Measurements from ENCODE around the gene SPINT1. TPM values are rescaled to one million over a fixed set of nuclear protein-coding genes. Genes with fewer than 3 reads are reported as not detected.

The SPINT1 gene
- total RNA-seq, 2 donors from 2014 or later, result 280 to 330 TPM

- TF ChIP-seq, protein P1, sequence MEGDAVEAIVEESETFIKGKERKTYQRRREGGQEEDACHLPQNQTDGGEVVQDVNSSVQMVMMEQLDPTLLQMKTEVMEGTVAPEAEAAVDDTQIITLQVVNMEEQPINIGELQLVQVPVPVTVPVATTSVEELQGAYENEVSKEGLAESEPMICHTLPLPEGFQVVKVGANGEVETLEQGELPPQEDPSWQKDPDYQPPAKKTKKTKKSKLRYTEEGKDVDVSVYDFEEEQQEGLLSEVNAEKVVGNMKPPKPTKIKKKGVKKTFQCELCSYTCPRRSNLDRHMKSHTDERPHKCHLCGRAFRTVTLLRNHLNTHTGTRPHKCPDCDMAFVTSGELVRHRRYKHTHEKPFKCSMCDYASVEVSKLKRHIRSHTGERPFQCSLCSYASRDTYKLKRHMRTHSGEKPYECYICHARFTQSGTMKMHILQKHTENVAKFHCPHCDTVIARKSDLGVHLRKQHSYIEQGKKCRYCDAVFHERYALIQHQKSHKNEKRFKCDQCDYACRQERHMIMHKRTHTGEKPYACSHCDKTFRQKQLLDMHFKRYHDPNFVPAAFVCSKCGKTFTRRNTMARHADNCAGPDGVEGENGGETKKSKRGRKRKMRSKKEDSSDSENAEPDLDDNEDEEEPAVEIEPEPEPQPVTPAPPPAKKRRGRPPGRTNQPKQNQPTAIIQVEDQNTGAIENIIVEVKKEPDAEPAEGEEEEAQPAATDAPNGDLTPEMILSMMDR (IDR thresholded peaks at IDR 0.05), result no peak
- no peaks in the 10 kb centered on the region for H3K9me3 ChIP-seq
- no peak overlapping the region for H3K4me3 ChIP-seq
- H3K27me3 ChIP-seq, result no peaks in the 10 kb centered on the region
- no peak overlapping the region for H3K9ac ChIP-seq (ENCODE audit: low read depth in 2 of 2, low read length in 2 of 2)
- no peaks in the 10 kb centered on the region for H3K4me1 ChIP-seq
- no peak overlapping the region for H3K27ac ChIP-seq
- intact Hi-C loops (cut with DNase I), result no loop called here
- H3K36me3 ChIP-seq, result no peaks in the 10 kb centered on the region
- DNase-seq, result no peak
These were observed 31.0 kb upstream of the SPINT1 start for GRCh38 chr15:40812721-40813425.

DNA sequence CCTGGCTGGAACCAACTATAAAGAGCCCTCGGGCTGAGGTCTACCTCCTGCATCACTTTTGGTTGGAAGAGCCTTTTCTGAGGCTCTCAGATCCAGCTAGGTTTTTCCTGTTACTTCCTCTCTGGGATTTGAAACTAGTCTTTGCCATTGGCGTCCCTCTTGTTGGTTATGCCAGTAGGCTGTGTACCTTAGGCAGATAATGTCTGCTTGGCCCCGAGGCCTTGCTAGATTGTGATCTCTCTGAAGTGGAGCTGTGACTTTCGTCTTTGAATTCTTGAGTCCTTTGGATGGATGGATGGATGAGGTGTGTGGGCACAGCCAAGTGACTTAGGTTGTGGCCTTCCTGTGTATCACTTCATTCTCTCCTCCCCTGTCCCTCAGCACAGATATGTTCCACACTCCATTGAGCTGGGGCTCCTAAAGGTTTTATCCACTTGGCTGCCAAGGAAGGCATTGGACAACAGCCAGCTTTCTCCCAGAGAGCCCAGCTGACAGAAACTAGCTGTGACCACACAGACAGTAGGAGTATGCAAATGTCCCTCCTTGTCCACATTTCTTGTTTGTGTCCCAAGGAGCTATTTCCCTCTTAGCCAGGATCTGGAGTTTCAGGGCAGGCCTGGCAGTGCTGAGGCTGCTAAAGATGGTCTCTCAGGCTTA lies 28.7 kb upstream of the SPINT1 start:
- Histone ChIP-seq H3K27ac (no peak overlapping the region), H3K4me3 (no peak overlapping the region), H3K9ac (ENCODE audit: low read depth in 2 of 2, low read length in 2 of 2) (no peak overlapping the region), H3K36me3 (no peaks in the 10 kb centered on the region), H3K9me3 (no peaks in the 10 kb centered on the region), H3K27me3 (no peaks in the 10 kb centered on the region), H3K4me1 (no peaks in the 10 kb centered on the region)
- DNase-seq, result no peak
- TF ChIP-seq, protein P1 (IDR thresholded peaks at IDR 0.05), result no peak
- intact Hi-C loops (cut with DNase I), result no loop called here

GRCh38 chr15:40819048-40819447 lies 24.8 kb upstream of the SPINT1 start:
- Histone ChIP-seq H3K4me1 (no peaks in the 10 kb centered on the region), H3K9me3 (no peaks in the 10 kb centered on the region), H3K27me3 (no peaks in the 10 kb centered on the region), H3K4me3 (no peak overlapping the region), H3K27ac (no peak overlapping the region), H3K36me3 (no peaks in the 10 kb centered on the region), H3K9ac (ENCODE audit: low read depth in 2 of 2, low read length in 2 of 2) (no peak overlapping the region)
- DNase-seq, result no peak
- intact Hi-C loops (cut with DNase I), result no loop called here
- TF ChIP-seq, protein P1 (IDR thresholded peaks at IDR 0.05), result no peak

GRCh38 chr15:40821195-40821594 lies 22.7 kb upstream of the SPINT1 start:
- no peak overlapping the region for H3K4me3 ChIP-seq
- no peak for DNase-seq
- no peaks in the 10 kb centered on the region for H3K36me3 ChIP-seq
- intact Hi-C loops (cut with DNase I), result no loop called here
- H3K9me3 ChIP-seq, result no peaks in the 10 kb centered on the region
- H3K27ac ChIP-seq, result no peak overlapping the region
- no peaks in the 10 kb centered on the region for H3K27me3 ChIP-seq
- H3K4me1 ChIP-seq, result no peaks in the 10 kb centered on the region
- H3K9ac ChIP-seq (ENCODE audit: low read depth in 2 of 2, low read length in 2 of 2), result no peak overlapping the region
- TF ChIP-seq, protein P1 (IDR thresholded peaks at IDR 0.05), result no peak

DNA sequence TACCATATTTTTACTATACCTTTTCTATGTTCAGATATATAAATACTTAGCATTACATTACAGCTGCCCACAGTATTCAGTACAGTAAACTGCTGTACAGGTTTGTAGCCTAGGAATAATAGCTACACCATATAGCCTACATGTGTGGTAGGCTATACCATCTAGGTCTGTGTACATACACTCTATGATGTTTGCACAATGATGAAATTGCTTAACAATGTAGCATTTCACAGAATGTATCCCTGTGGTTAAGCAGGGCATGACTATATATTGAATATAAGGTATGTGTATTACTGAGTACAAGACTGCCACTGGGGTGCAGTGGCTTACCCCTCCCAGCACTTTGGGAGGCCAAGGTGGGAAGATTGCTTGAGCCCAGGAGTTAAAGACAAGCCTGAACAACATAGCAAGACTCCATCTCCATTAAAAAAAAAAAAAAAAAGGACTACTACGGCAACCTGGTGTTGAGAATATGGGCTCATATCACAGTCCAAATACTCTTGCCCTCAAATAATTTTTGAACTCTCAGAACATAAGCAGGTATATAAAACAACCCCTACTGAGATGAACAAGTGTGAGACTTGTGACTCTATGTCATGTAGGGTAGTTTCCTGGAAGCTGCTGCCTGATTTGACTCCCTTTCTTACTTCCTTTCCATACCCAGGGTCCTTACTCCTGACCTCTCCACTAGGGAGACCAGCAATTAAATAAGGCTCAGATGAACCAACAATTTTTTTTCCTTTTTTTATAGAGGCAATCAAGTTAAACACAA lies 20.1 kb upstream of the SPINT1 start:
- TF ChIP-seq, protein P1 (IDR thresholded peaks at IDR 0.05), result no peak
- no peaks in the 10 kb centered on the region for H3K4me1 ChIP-seq
- no peak for DNase-seq
- no peaks in the 10 kb centered on the region for H3K27me3 ChIP-seq
- peak overlapping the region; percentile 66 for H3K27ac ChIP-seq
- no peak overlapping the region for H3K4me3 ChIP-seq
- no peaks in the 10 kb centered on the region for H3K9me3 ChIP-seq
- peak overlapping the region in 1 of 2 donors; percentile 62 for H3K9ac ChIP-seq (ENCODE audit: low read depth in 2 of 2, low read length in 2 of 2)
- intact Hi-C loops (cut with DNase I), result no loop called here
- no peaks in the 10 kb centered on the region for H3K36me3 ChIP-seq

Measured in colonic mucosa (tissue), 4 donors.